ENCODE results near the gene PDXK. TPM values are rescaled to one million over a fixed set of nuclear protein-coding genes. Genes with fewer than 3 reads are reported as not detected.

PDXK gene
- total RNA-seq, 1 experiment from 2014 or later, result 736 TPM

DNA sequence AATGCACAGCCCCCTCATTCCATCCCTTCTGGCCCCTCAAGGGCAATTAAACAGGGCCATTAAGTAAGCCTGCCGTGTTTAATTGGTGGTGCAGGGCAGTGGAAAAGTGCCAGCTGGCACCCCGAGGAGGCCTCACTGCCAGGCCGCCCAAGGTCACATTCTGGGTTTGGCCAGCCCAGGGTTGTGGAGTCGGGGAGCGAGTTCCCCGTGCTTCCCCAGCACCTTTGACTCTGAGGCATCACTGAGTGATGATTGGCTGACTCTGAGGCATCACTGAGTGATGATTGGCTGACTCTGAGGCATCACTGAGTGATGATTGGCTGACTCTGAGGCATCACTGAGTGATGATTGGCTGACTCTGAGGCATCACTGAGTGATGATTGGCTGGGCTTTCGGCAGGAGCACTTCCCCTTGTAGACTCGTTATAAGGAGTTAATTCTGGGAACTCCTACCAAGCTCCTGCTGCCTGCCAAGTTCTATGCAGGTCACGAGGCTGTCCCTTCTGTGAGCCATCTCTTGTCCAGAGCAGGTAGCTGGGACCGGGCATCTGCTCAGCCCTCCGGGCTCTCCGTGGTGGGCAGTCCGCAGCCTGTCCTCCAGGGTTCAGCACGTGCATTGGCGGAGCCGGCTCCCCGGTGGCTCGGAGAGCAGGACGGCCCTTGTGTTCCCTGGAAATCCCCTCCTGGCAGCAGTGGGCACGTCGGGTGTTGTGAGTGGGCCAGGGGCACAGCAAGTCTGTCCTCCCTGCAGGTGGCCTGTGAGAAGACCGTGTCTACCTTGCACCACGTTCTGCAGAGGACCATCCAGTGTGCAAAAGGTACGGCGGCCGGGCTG, 36.2 kb downstream of the PDXK start:
- in situ Hi-C loops (cut with HindIII; ENCODE audit: low pct_unique_long_range_greater_than_20kb, low sequenced_read_pairs), result no loop called here
- no peak for DNase-seq (ENCODE audit: low read depth)

DNA sequence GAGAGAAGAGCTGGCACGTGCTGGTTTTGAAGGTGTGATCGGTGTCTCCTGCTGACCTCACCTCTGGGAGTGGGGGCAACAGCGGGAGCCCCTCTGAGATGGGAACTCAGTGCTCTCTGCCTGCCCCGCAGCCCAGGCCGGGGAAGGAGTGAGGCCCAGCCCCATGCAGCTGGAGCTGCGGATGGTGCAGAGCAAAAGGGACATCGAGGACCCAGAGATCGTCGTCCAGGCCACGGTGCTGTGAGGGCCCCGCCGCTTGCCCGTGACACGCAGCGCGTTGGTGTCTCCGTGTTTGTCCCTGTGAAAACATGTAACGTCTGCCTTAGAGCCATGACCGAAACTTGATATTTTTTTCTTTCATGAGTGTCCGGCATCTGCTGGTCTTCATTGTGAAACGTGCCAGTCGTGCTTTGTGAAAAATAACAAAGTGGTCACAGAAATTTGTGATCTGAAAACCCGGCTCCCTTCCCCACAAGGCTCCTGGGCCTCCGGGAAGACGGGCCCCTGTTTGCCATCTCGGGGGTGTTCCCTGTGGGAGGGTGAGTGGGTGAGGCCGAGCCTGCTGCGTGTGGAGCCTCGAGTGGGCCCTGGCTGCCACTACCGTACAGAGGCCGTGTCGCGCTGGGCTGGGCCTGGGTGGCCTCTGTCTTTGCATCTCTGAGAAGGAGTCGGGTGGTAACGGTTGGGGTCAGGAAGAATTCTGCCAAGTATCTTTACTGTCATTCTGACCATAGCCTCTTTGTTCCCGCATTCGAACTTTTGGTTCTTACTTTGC, 37.1 kb downstream of the PDXK start:
- in situ Hi-C loops (cut with HindIII; ENCODE audit: low pct_unique_long_range_greater_than_20kb, low sequenced_read_pairs), result no loop called here
- no peak for DNase-seq (ENCODE audit: low read depth)

DNA sequence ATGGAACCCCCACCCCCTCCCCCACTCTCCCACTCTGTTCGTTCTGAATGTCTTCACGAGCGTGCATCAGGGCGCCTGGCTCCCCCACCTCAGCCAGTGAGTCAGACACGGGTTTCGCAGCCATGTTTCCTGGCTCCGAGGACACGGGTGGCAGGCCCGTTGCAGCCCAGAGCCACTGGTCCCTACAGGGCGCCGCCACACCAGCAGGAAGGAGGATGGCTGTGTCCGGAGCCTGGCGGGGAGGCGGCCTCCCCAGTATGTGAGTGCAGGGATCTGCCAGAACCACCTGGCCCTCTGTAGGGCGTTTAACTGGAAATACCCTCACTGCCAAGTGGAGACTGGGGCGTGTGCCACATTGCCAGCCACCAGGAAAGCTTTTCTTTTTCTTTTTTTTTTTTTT, 38.7 kb downstream of the PDXK start:
- in situ Hi-C loops (cut with HindIII; ENCODE audit: low pct_unique_long_range_greater_than_20kb, low sequenced_read_pairs), result no loop called here

DNA sequence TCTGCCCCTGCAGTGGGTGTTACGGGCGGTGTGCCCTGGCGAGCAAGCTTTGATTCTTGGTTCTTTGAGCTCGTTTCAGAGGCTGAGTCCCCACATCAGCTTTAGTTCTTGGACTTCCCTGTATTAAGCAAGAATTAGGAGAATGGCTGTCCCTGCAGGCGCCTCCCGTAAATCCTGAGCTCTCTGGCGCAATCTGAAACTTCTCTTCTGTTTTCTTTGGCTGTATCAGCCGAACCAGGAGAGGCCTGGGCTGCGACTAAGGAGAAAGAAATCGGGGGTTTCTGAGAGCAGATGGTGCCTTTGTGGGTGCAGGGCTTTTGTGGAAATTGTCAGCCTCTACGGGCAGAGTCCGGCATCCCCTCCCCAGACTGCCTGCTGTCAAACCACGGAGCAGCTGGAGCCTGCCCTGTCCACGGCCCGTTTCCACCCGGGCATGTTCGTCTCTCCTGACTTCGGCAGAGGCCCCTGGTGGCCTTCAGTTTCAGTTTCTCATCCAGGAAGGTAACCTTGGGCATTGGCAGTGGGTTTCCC, 39.2 kb downstream of the PDXK start:
- no peak for DNase-seq (ENCODE audit: low read depth)
- in situ Hi-C loops (cut with HindIII; ENCODE audit: low pct_unique_long_range_greater_than_20kb, low sequenced_read_pairs), result no loop called here

More for the DNA sequence above, 38.7 kb downstream of the PDXK start:
- no peak for DNase-seq (ENCODE audit: low read depth)

DNA sequence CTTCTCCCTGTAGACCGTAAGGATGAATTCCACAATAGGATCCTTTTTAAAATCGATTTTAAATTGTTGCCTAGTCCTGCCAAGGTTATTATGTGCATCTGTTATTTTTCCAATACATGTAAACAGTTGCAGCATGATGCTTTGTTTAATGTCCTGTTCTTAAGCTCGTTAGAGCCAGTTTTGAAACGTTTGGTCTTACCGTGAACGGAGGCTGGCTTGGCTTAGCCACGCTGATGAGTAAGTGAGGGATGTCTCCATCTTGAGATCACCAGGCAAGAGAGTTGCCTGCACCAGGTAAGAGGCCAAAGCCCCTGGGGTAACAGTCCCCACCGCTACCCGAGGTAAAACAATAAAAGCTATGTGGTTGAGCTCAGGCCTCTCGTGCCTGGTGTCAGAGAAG, 39.9 kb downstream of the PDXK start:
- in situ Hi-C loops (cut with HindIII; ENCODE audit: low pct_unique_long_range_greater_than_20kb, low sequenced_read_pairs), result no loop called here
- no peak for DNase-seq (ENCODE audit: low read depth)

DNA sequence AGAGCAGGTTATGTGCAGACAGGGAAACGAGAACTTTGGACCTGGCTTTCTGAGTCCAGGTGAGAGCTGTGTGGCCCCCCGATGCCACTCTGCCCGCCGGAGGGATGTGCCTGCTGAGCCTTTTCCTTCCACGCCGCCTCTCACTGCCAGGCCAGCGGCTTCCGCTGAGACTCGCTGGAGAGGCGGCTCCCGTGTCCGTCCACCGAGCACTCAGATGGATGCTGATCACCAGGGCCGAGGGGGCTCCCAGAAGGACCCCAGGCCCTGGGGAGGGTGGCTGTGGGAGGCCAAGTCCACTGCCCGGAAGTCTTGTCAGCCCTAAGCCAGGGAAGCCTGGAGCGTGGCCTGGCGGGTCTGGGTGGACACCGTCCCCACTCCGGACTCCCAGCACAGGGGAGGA, 40.7 kb downstream of the PDXK start:
- in situ Hi-C loops (cut with HindIII; ENCODE audit: low pct_unique_long_range_greater_than_20kb, low sequenced_read_pairs), result no loop called here
- DNase-seq (ENCODE audit: low read depth), result no peak

DNA sequence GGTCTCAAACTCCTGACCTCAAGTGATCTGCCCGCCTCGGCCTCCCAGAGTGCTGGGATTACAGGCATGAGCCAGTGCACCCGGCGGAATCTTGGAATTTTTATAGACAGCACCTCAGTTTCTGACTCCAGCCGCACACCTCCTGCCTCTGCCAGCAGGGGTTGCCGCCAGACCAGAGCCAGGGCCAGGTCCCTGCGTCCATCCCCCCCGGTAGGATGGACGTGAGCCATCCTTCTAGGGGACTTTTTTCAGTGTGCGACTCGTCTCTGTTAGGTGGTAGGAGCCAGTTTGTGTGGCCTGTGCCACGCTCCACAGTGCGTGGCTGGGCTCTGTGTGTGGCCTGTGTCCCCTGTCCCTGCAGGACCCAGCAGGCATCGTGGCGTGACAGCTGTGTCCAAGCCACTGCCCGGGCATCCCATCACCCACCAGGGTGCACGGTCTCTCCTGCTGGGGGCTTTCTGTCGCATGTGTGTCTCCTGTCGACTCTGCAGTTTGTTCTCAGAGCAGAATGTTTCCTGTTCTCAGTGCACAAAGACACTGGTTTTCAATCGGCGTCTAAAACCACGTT, 41.5 kb downstream of the PDXK start:
- in situ Hi-C loops (cut with HindIII; ENCODE audit: low pct_unique_long_range_greater_than_20kb, low sequenced_read_pairs), result no loop called here
- DNase-seq (ENCODE audit: low read depth), result no peak

DNA sequence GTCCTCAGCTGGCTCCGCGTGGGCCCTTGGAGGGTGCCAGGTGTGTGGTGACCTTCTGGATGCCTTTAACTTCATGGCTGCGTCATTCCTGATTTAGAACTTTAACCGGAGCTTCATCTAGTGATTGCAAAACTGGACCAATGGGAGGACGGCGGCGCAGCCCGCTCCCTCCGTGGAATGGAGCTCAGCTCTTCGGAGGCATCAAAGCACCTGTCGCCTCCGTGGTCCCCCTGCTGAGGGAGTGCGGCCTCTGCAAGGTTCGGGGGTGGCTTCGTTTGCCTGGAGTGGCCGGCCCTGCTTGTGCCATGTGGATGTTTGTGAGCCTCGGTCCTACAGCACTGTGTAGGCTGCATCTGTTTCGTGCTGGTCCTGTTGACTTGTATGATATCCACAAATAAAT, 43.0 kb downstream of the PDXK start:
- DNase-seq (ENCODE audit: low read depth), result no peak
- in situ Hi-C loops (cut with HindIII; ENCODE audit: low pct_unique_long_range_greater_than_20kb, low sequenced_read_pairs), result no loop called here

DNA sequence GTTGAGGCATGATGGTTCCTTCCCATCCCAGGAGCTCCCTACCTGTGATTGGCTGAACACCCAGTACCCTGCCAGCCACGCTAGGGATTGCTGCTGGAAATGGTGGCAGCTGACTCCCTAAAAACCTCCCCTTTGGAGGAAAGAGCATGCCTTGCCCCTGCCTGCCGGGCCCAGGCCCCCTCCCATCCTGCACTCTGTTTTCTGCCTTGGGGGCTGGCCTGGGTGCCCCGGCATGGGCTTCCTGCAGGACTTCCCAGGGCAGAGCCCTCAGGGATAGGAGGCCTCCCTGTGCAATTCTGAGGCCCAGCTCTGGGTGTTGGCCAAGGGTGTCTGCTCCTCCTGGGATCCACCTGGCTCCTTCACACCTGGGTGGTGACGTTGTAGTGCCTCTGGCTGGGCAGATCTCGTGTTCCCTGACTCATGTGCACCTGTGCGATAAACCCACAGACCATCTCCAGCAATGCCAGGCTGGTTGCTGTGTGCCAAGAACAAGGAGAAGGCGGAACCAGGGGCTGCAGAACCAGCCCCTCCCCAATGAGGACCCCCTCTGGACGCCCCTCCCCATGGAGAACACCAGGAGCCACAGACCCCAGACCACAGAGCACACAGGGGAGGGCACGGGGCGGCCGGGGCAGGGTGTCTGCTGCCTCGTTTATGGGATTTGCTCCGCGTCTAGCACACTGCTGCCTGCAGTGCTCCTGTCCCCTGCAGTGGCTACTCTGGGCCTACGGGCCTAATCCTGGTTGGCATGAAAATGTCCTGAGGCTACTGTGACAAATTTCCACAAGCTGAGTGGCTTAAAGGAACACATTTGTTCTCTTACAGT, 43.6 kb downstream of the PDXK start:
- DNase-seq (ENCODE audit: low read depth), result no peak
- in situ Hi-C loops (cut with HindIII; ENCODE audit: low pct_unique_long_range_greater_than_20kb, low sequenced_read_pairs), result no loop called here

DNA sequence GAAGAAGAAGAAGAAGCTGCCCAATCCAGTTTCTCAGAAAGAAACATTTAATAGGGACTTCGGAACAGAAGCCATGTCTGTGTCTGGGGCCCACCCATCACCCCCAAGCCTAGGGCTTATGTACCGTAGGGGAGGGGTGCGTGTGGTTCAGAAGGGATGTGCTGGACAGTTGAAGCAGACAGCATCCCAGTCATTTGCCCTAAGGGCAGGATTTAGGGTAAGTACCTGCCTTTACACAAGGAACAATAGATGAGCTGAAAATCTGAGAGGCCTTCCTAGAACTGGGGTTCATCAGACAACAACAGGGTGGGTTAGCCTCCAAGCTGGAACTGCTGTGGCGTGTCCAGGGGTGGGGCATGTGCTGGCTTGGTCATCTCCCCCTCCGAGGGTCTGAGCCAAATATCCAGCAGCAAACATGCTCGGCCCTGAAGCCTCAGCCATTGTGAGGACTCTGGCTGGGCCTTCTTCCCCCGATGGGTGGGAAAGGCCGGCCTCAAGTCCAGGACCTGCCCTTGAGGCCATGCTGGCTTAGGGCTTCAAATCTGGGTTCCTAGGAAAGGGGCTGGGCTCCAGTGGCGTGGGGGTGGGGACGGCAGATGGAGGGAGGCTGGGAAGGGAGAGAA, 45.1 kb downstream of the PDXK start:
- in situ Hi-C loops (cut with HindIII; ENCODE audit: low pct_unique_long_range_greater_than_20kb, low sequenced_read_pairs), result no loop called here
- DNase-seq (ENCODE audit: low read depth), result no peak

DNA sequence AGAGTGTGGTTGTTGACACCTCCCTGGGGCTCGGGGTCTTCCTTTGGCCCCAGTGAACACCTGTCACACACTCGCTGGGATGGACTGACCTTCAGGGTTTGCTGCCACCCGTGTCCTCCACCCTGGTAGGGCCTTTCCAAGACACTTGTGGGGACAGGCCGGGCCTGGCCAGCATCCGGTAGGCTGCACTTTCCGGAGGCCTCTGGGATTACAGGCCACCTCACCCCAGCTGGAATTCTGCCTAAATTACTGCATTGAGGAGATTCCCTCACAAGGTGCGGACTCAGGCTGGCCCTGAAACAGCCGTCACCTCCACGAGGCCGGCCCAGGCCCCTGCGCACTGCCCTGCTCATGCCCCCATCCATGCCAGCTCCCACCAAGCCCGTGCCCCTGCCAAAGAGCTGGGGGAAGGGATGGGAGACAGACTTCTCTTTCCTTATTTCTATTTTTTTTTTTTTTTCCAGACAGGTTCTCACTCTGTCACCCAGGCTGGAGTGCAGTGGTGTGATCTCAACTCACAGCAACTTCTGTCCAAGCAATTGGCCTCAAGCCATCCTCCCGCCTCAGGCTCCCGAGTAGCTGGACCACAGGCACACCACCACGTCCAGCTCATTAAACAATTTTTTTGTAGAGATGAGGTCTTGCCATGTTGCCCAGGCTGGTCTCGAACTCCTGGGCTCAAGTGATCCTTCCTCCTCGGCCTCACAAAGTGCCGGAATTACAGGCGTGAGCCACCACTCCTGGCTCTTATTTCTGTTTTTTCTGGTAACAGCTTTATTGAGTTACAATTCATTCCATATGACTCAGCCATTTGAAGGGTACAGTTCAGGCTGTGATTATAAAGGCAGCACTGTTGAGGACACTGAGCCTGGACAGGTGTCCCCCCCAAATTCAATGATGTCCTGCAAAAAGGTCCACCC, 45.9 kb downstream of the PDXK start:
- DNase-seq (ENCODE audit: low read depth), result peak; percentile 66
- in situ Hi-C loops (cut with HindIII; ENCODE audit: low pct_unique_long_range_greater_than_20kb, low sequenced_read_pairs), result no loop called here

DNA sequence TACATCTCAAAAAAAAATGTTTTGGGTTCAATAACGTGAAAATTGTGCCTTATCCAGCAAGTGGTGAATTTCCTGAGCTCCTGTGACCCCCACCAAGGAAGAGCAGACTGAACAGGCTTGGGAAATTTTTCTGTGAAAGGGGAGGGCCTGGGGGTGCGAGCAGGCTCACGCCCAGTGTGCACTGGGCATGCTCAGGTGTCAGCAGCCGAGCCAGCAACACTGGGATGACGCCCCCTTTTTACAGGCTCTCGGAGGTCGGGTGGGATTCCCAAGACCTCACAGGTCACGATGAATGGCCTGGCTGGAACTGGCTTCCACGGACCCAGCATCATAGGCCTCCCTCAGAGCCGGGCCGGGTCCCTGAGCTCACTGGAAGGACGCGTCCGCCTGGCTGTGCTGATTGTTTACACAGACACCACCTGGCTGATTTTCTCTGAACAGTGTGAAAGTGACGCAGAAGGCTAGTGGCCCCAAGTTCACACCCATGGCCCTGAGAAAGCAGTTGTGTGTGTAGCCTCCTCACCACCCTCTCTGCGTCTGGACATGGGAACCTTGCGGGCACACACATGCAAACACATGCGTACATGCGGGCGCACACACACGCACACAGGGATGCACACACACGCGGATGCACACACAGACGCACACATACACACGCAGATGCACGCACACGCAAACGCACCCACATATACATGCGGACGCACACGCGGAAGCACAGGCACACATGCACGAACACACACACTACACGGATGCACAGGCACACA, 48.0 kb downstream of the PDXK start:
- DNase-seq (ENCODE audit: low read depth), result peak; percentile 79
- in situ Hi-C loops (cut with HindIII; ENCODE audit: low pct_unique_long_range_greater_than_20kb, low sequenced_read_pairs), result no loop called here

DNA sequence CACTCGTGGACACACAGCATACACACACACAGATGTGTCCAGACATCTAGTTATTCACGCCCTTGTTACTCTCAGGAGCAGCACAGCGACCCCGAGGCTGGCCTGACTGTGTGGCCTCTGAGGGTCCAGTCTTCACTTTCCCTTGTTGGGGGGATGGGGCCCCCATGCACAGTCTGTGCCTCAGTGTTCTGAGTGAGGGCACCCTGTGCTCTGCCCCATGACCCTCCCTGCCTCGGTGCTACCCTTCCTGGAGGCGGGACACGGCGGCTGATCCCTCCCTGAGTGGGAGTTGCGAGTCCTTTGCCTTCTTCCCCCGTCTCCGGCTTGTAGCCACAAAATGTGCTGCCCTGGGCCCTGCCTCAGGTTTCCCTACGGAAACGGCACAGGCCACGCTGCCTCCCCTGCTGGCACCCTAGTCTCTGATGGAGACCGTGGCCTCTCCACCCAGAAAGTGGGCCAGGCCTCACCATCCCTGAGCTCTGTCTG, 48.6 kb downstream of the PDXK start:
- in situ Hi-C loops (cut with HindIII; ENCODE audit: low pct_unique_long_range_greater_than_20kb, low sequenced_read_pairs), result no loop called here
- DNase-seq (ENCODE audit: low read depth), result no peak

DNA sequence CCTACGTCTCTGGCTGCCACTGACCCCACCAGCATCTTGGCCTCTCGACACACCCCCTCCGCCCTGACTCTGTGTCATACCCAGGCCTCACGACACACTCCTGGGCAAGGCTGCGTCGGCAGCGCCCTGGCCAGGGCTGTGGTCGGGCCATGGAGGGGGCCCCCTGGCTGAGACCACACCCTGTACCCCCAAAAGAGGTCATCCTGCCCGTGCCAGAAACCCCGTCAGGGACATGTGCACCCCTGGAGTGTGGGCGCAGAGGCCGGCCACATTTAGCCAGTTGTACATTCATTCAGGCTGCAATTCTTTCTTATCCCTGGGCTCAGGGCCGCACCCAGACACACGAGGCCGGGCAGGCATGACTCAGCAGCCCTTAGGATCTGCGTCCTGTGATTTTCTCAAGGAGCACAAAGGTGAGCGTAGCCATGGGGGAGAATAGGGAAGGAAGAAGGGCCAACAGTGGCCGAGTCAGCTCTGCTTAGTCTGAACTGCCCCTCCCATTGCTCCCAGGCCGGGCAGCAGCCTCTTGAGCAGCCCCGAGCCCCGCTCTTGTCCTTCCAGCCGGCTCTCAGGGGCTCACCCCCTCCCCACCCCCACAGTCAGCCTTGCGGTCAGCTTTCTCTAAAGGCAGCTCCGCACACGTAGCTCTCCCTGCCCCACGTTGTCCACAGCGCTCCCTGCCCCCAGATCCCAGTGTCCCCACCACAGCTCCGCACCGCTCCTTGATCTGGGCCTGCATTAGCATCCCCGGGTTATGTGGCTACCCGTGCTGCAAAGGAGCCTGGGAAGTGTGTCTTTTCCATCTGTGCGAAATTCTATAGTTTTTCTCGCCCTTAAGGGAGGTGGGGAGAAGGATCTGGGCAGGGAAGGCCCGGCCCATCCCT, 49.3 kb downstream of the PDXK start:
- peak; percentile 96 for DNase-seq (ENCODE audit: low read depth)
- in situ Hi-C loops (cut with HindIII; ENCODE audit: low pct_unique_long_range_greater_than_20kb, low sequenced_read_pairs), result no loop called here

DNA sequence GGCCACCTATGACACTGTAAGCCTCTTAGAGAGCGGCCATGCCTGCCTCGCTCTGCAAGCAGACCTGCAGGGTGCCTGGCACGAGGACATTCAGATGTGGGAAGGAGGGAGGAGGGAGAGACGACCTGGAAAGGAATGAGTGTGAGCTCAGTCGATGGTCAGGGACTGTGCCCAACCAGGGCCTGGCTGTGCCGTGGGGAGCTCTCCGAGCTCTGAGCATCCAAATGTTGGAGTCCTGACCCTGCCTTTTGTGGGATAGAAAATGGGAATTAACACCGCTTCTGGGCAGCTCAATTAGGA, 49.9 kb downstream of the PDXK start:
- DNase-seq (ENCODE audit: low read depth), result no peak
- in situ Hi-C loops (cut with HindIII; ENCODE audit: low pct_unique_long_range_greater_than_20kb, low sequenced_read_pairs), result no loop called here

All from Caki2 (cell line).